HG03457 (cell line): ENCODE data around the gene KCNB1.

Experiments
- ATAC-seq: cut with Tn5 transposase; IDR thresholded peaks from one replicate; pipeline ENCODE4 v1.9.1; 2021; ENCODE audit warnings: moderate number of reproducible peaks; ENCODE audit not compliant: unreplicated experiment

The KCNB1 gene

DNA sequence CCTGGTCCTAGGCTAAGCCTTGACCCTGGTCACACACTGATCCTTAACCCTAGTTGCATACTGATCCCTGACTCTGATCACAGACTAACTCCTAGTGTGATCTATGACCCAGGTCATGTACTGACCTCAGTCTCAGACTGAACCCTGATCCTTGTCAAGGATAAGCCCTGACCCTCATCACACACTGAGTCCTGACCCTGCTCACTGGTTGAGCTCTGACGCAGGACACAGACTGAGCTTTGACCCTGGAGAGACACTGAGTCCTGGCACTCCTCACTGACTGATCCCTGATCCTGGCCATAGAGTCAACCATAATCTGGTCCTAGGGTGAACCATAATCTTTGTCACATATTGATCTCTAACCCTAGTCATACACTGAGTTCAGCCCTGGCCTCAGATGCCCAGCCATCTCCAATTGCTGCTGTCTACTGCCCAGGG, 37.9 kb downstream of the KCNB1 start:
- no peak for ATAC-seq

DNA sequence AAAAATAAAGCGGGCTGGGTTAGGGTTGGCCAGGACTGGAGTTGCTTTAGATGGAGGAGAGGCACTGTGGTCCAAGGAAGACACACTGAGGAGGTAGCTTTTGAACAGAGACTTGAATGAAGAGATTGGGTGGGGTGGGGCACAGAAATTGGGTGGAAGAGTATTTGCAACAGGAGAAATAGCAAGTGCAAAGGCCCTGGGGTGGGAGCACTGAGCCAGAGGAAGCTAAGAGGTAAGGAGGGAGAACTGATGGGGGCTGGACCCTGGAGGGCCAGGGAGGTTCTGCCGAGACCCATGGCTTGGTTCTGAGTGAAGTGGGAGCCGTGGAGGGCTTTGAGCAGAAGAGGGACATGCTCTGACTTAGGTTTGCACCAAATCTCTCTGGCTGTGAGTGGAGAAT, 45.4 kb downstream of the KCNB1 start:
- no peak for ATAC-seq

- no peak for ATAC-seq
These were observed 46.8 kb downstream of the KCNB1 start for GRCh38 chr20:49435639-49436038.

GRCh38 chr20:49433333-49433732, 49.1 kb downstream of the KCNB1 start:
- ATAC-seq, result no peak

DNA sequence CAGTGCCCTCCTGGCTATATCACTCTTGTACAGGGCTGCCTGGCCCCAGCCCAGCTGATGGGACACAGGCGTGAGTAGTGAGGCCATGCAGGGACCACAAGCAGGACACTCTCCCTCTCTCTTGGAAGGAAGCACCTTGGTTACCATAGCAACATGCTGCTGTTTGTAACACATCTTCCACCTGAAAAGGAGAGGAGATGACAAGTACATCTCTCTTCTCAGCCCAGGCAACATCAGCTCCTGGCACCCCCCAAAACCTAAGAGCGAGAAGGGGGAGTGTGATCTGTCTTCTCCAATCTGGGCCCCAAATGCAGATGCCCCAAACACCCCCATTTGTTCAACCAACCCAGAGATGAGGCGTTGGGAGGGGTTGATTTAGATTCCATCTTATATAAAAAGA, 49.9 kb downstream of the KCNB1 start:
- no peak for ATAC-seq

- ATAC-seq, result no peak
These were observed 51.1 kb downstream of the KCNB1 start for GRCh38 chr20:49431329-49431728.

GRCh38 chr20:49430320-49430719, 52.1 kb downstream of the KCNB1 start:
- no peak for ATAC-seq

GRCh38 chr20:49427751-49428518, 54.5 kb downstream of the KCNB1 start:
- ATAC-seq, result no peak

DNA sequence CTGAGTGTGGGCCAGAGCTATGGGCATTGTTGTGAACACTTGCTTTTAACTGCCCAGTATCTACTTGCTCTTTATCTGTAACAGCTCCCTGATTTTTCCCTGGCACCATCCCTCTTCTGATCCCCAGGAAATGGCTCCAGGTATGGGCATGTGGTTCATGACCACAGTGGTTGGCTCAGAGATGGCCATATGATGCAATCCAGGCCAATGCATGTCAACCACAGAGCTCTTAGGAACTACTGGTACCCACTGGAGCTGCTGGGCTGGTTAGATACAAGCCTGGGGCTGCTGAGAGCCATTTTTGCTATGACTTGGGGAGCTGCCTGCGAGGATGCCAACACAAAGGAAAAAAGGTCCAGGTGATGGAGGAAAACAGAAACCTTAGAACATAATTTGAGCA, 55.6 kb downstream of the KCNB1 start:
- no peak for ATAC-seq

DNA sequence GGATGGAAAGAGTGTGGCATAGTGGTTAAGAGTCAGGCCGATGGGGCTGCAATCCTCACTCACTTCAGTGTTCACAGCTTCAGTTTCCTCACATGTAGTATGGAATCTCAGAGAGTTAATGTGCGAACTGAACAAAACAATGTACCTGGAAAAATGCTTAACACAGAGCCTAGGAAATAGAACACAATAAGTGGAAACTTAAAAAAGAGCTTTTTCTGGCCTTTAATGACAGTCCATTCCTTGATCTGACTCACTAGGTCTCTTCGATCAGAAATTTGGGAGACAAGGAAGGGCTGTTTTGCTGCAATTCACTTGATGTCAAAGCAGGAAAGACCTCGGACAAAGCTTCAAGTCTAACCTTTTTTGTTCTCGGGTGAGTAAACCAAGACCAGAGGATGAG, 56.1 kb downstream of the KCNB1 start:
- ATAC-seq, result no peak

GRCh38 chr20:49424536-49424935, 57.9 kb downstream of the KCNB1 start:
- ATAC-seq, result no peak

GRCh38 chr20:49422161-49422560, 60.3 kb downstream of the KCNB1 start:
- no peak for ATAC-seq

DNA sequence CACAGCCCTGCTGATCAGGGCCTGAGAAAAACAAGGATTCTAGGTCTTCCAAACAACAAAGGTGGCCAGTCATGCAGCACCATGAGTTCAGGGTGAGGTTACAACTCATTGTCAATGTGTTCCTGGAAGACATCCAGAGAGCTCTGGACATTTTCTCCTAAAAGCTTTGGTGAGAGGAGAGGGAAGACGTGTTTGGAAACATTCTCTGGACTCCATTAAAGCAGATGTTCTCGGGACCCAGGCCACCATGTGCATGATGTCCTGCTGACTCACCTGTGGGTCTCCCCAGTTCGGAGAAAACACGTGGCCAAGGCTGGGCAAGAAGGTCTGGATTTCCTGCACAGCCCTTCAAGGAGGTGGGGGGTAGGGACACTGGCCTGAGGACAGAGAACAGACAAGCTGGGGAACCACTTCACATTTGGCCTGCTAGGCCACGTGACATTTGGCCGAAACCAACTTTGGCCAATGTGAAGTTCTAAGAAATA, 61.6 kb downstream of the KCNB1 start:
- ATAC-seq, result no peak

DNA sequence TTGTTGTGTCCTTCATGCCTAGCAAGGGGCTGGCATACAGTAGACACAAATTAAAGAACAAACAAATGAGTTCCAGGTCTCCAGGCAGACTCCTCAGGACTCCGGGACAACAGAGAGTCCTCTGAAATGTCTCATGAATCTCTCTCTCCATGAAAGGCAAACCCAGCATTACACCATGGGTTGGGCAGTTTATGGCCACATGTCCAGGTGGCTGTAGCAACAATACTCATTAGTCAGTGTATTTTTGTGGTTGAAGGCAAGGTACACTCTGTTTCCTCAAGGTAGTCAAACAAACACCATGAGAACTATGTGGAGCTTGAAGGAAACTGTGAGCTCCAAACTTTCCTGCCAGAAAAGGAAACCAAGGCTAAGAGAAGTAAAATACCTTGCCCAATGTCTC, 62.2 kb downstream of the KCNB1 start:
- no peak for ATAC-seq

GRCh38 chr20:49419785-49420184, 62.7 kb downstream of the KCNB1 start:
- no peak for ATAC-seq

GRCh38 chr20:49418809-49419208, 63.7 kb downstream of the KCNB1 start:
- no peak for ATAC-seq

GRCh38 chr20:49417843-49418555, 64.5 kb downstream of the KCNB1 start:
- ATAC-seq, result no peak

DNA sequence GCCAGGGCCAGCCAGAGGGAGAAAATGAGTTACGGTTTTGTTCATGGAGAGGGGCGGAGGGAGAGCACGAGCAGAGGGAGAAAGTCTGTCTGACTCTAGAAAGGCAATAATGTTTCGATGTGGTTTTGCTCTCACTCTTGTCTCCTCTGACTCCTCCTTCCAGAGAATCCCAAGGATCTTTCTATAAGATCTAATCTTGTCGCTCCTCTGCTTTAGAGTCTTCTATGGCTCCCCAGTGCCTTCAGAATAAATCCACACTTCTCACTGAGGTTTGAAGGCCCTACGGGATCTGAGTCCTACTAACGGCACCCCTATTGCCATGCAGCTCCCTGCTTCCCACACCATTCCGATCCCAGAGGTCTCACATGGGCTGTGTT, 66.8 kb downstream of the KCNB1 start:
- no peak for ATAC-seq

- ATAC-seq, result no peak
These were observed 67.3 kb downstream of the KCNB1 start for GRCh38 chr20:49415005-49415667.

DNA sequence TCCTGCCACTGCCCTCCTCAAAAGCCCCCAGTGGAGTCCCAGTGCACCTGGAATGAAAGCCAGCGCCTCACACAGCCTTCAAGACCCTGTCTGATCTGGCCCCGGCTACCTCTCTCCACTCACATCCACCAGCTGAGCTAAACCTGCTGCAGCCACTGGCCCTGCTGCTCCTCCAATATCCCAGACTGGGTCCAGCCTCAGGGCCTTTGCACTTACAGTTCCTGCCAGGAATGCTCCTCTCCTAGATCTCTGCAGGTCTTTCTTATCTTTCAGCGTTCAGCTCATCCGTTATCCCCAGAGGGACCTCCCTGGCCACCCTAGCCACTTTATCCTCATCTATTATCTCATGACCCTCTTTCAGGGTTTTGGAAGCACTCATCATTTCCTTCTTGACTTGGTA, 68.8 kb downstream of the KCNB1 start:
- no peak for ATAC-seq

DNA sequence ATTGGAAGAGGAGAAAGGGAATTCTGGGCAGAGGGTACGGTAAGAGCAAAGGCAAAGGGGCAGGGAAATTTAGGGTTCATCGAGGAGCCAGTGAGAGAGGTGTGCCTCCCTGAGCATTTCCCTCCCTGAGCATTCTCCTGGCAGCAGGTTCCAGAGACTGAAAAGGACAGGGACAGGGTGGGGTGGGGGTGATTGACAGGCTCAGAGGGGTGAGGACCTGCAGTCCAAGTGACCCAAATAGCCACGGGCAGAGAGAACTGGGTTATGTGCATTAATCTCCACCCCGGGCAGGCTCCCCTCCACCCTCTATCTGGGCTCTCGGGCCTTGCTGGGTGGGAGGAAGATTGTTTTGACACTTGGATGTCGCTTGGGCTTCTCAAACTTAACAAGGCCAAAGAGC, 69.5 kb downstream of the KCNB1 start:
- no peak for ATAC-seq

- no peak for ATAC-seq
These were observed 70.2 kb downstream of the KCNB1 start for GRCh38 chr20:49412254-49412653.
